ENCODE data around the gene CARS2. TPM values are rescaled to one million over a fixed set of nuclear protein-coding genes. Genes with fewer than 3 reads are reported as not detected.

CARS2 gene
- total and polyA plus RNA-seq, 2 donors (not counting 3 experiments of a cell fraction or from before 2014, with no cell fraction given), result 42.0 to 51.2 TPM

DNA sequence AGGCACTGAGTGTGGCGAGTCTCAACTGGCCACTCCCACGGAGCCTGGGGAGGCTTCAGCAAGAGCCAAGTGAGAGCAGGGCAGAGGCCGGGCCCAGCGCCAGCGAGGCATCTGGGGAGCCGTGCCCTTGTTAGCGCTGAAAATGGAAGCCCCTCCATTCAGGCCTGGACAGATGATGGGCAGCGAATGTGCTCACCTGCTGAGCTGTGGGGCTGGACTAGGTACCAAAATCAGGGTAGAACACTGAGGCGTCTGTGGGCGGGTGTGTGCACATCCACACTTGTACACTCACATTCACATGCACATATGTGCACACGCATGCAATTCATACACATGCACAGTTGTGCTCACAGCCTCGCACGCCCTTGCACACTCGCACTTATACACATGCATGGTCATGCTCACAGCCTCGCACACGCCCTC is 69.9 kb downstream of the CARS2 start:
- no peak overlapping the region for H3K27ac ChIP-seq (ENCODE audit: insufficient read depth, low read depth, low read length)
- no peaks in the 10 kb centered on the region for H4K20me1 ChIP-seq (replicated peaks; ENCODE audit: control insufficient read depth, extremely low read depth, insufficient read depth, low read length)
- DNase-seq (ENCODE audit: low read depth, low spot score), result no peak
- no peaks in the 10 kb centered on the region for H3K27me3 ChIP-seq (ENCODE audit: control insufficient read depth in 2 of 2, insufficient read depth in 2 of 2, low read length in 2 of 2)
- no peak overlapping the region for H2AFZ ChIP-seq (ENCODE audit: low read depth, low read length)
- peaks cover 13 to 46% of the 10 kb centered on the region in 2 experiments for H3K36me3 ChIP-seq (ENCODE audit: control insufficient read depth in 2 of 2, extremely low read depth in 1 of 2, insufficient read depth in 2 of 2, low read length in 2 of 2)
- ChIA-PET POLR2A (no interaction called here), CTCF (interaction anchor here (0.8 to 1.3 kb wide), 2 partner anchors 9 to 43 kb away, joined by 3 read pairs; no protein-coding TSS in a partner anchor)
- no peak overlapping the region for H3K4me3 ChIP-seq (replicated peaks in 1 of 3; ENCODE audit: insufficient read depth in 1 of 3, low read depth in 1 of 3, low read length in 3 of 3)
- no TSS peak for BruUV-seq (replicated peaks)
- no peaks in the 10 kb centered on the region for H3K9me1 ChIP-seq (replicated peaks; ENCODE audit: control insufficient read depth, extremely low read depth, insufficient read depth, low read length)
- H3K9me3 ChIP-seq (replicated peaks; ENCODE audit: control insufficient read depth, insufficient read depth, low read length), result no peaks in the 10 kb centered on the region
- no peak overlapping the region for H3K9ac ChIP-seq (replicated peaks; ENCODE audit: extremely low read depth, insufficient read depth, low read length)
- H3K4me1 ChIP-seq (ENCODE audit: control insufficient read depth, extremely low read depth, insufficient read depth, low read length), result no peaks in the 10 kb centered on the region
- dilution Hi-C loops (cut with MboI; ENCODE audit: extremely low pct_ligation_motif_present, low sequenced_read_pairs) (no loop called here), intact Hi-C loops (cut with micrococcal nuclease) (no loop called here)
- no peak for TF ChIP-seq FOS (IDR thresholded peaks at IDR 0.05; ENCODE audit: borderline replicate concordance, insufficient read depth, low read length)
- TF ChIP-seq GATA2 (IDR thresholded peaks at IDR 0.05; ENCODE audit: insufficient read depth, insufficient read length, low read depth, low read length), result no peak
- TF ChIP-seq EZH2 (IDR thresholded peaks at IDR 0.05; ENCODE audit: borderline replicate concordance, low read depth, low read length, severe bottlenecking), result no peak
- no peak for TF ChIP-seq MAX (IDR thresholded peaks at IDR 0.05; ENCODE audit: insufficient read depth, insufficient read length)
- no peak for TF ChIP-seq JUN (IDR thresholded peaks at IDR 0.05; ENCODE audit: borderline replicate concordance, insufficient read depth, insufficient read length, low read depth)
- TF ChIP-seq MYC (IDR thresholded peaks at IDR 0.05; ENCODE audit: low read depth, low read length), result no peak
- no peak for TF ChIP-seq POLR2A (IDR thresholded peaks at IDR 0.05; ENCODE audit: low read depth, low read length)
- no peak for TF ChIP-seq CTCF (IDR thresholded peaks at IDR 0.05; ENCODE audit: extremely low read depth in 1 of 2, insufficient read depth in 1 of 2, low read depth in 1 of 2, low read length in 2 of 2)
- TF ChIP-seq POLR2AphosphoS5 (IDR thresholded peaks at IDR 0.05; ENCODE audit: insufficient read depth, low read depth, low read length), result no peak
- H3K4me2 ChIP-seq (ENCODE audit: insufficient read depth, low read length), result no peak overlapping the region
- H3K79me2 ChIP-seq (ENCODE audit: control insufficient read depth, insufficient read depth, low read length), result peaks cover 10% of the 10 kb centered on the region
- FAIRE-seq, result no peak
